ENCODE data around the gene ATM.

GRCh38 chr11:108218455-108218854 is 4.4 kb upstream of the ATM start:
- TF ChIP-seq CTCF (IDR thresholded peaks at IDR 0.05; ENCODE audit: insufficient read depth, low read depth, low read length) (no peak), EZH2 (IDR thresholded peaks at IDR 0.05; ENCODE audit: insufficient read depth, low read length) (no peak)
